Vagina (tissue), 2 donors: ENCODE data around the gene IQGAP2.

ENCODE experiments used
- POLR2AphosphoS5 ChIP-seq, 2 donors: sonication (generic); formaldehyde crosslinking; IDR thresholded peaks; one replicate each; pipeline ENCODE4 v1.9.0; 2017; ENCODE audit warnings: antibody characterized with exemption in 2 of 2, mild to moderate bottlenecking in 2 of 2, low read depth in 1 of 2; ENCODE audit not compliant: insufficient read depth in 1 of 2
- TF ChIP-seq, protein P1 (sequence below), 3 experiments: fragments of 450-650 bp in 2 of 3; fragments of 200-600 bp in 1 of 3; sonication (generic) in 1 of 3; IDR thresholded peaks; one replicate each; pipeline ENCODE4 v1.5.1; 2017 to 2019; ENCODE audit warnings: antibody characterized with exemption in 3 of 3, mild to moderate bottlenecking in 2 of 3, moderate library complexity in 2 of 3

DNA sequence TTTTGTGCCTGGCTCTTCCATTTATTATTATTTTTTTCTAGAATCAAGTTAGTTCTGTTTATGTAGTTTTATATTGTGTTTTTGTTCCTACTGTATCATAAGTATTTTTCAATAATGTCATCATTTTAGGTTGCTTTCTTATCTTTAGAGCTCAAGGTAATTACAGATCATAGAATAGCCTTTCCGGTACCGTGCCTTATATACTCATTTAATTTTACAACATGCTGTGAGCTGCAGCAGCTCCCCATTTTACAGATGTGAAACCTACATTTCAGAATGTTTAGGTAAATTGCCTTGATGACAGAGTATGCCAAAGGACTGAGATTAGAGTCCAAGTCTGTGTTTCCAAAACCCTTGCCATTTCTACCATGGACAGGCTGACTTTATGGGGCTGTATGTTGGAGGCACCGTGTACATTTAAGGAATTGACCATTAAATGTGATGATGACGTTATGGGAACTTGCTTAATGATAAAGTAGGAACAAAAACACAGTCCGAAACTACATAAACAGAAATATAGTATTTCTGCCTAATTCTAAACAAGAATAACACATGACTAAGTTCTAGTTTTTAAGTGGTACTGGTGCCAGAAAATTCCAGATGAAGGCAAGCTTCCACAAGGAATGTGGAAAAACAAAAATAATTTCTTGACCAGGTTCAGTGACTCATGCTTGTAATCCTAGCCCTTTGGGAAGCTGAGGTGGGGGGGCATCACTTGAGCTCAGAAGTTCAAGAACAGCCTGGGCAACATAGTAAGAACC is 97.7 kb downstream of the IQGAP2 start:
- TF ChIP-seq, protein P1, sequence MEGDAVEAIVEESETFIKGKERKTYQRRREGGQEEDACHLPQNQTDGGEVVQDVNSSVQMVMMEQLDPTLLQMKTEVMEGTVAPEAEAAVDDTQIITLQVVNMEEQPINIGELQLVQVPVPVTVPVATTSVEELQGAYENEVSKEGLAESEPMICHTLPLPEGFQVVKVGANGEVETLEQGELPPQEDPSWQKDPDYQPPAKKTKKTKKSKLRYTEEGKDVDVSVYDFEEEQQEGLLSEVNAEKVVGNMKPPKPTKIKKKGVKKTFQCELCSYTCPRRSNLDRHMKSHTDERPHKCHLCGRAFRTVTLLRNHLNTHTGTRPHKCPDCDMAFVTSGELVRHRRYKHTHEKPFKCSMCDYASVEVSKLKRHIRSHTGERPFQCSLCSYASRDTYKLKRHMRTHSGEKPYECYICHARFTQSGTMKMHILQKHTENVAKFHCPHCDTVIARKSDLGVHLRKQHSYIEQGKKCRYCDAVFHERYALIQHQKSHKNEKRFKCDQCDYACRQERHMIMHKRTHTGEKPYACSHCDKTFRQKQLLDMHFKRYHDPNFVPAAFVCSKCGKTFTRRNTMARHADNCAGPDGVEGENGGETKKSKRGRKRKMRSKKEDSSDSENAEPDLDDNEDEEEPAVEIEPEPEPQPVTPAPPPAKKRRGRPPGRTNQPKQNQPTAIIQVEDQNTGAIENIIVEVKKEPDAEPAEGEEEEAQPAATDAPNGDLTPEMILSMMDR (IDR thresholded peaks at IDR 0.05) = no peak
- no peak for TF ChIP-seq POLR2AphosphoS5 (IDR thresholded peaks at IDR 0.05; ENCODE audit: insufficient read depth in 1 of 2, low read depth in 1 of 2)
